K562 (cell line): Measurements from ENCODE around the gene CYB5R4. TPM values are rescaled to one million over a fixed set of nuclear protein-coding genes. Genes with fewer than 3 reads are reported as not detected.
A peak's percentile ranks its signal among the peaks of the same experiment; 100 is the strongest.
"Not testable (repeated sequence)": the region's sequence is repeated elsewhere in the genome, so short reads cannot be mapped to it uniquely, and the experiment has no call there.

Experiments
- ADNP ChIP-seq: fragments of 200-800 bp; sonication (Bioruptor generic); IDR thresholded peaks from 2 replicates; pipeline ENCODE4 v1.6.1; 2016; ENCODE audit warnings: missing genetic modification characterization, missing compliant biosample characterization
- ARID1B ChIP-seq: fragments of 450-650 bp; IDR thresholded peaks from 2 replicates; pipeline ENCODE4 v1.6.1; 2016; ENCODE audit warnings: antibody characterized with exemption, mild to moderate bottlenecking, inconsistent platforms
- ATF7 ChIP-seq: fragments of 450-650 bp; IDR thresholded peaks from 2 replicates; pipeline ENCODE4 v1.7.1; 2014; ENCODE audit warnings: mild to moderate bottlenecking, moderate library complexity
- CBFA2T3 ChIP-seq: fragments of 450-650 bp; IDR thresholded peaks from 2 replicates; pipeline ENCODE4 v1.6.1; 2017
- DPF2 ChIP-seq: fragments of 450-650 bp; IDR thresholded peaks from 2 replicates; pipeline ENCODE4 v1.6.1; 2016
- ESRRA ChIP-seq: fragments of 450-650 bp; IDR thresholded peaks from 2 replicates; pipeline ENCODE4 v1.6.1; 2014; ENCODE audit warnings: low read depth, mild to moderate bottlenecking, moderate library complexity, borderline replicate concordance
- FOSL1 ChIP-seq: fragments of 200-800 bp; sonication (Bioruptor generic); conservative IDR thresholded peaks from 2 replicates; pipeline ENCODE4 v1.6.1; 2016; ENCODE audit warnings: missing genetic modification characterization, missing compliant biosample characterization
- MEF2D ChIP-seq: conservative IDR thresholded peaks from 2 replicates; pipeline ENCODE4 v1.6.1; 2016; ENCODE audit warnings: low read depth, missing genetic modification characterization, missing compliant biosample characterization
- MEIS2 ChIP-seq: fragments of 450-650 bp; IDR thresholded peaks from 2 replicates; pipeline ENCODE4 v1.6.1; 2014; ENCODE audit warnings: mild to moderate bottlenecking; ENCODE audit not compliant: partially characterized antibody
- MTA1 ChIP-seq: fragments of 450-650 bp; IDR thresholded peaks from 2 replicates; pipeline ENCODE4 v1.6.1; 2017; ENCODE audit warnings: borderline replicate concordance
- MTA2 ChIP-seq: fragments of 450-650 bp; IDR thresholded peaks from 2 replicates; pipeline ENCODE4 v1.6.1; 2016; ENCODE audit warnings: low read depth
- NCOR1 ChIP-seq: fragments of 450-650 bp; IDR thresholded peaks from 2 replicates; pipeline ENCODE4 v1.6.1; 2016; ENCODE audit warnings: mild to moderate bottlenecking, moderate library complexity
- SMARCA4 ChIP-seq: fragments of 450-650 bp; IDR thresholded peaks from 2 replicates; pipeline ENCODE4 v1.6.1; 2016
- SMARCC2 ChIP-seq: fragments of 450-650 bp; IDR thresholded peaks from 2 replicates; pipeline ENCODE4 v1.6.1; 2017; ENCODE audit warnings: antibody characterized with exemption, moderate library complexity, mild to moderate bottlenecking, low read depth
- SMARCE1 ChIP-seq: fragments of 450-650 bp; IDR thresholded peaks from 2 replicates; pipeline ENCODE4 v1.7.1; 2016; ENCODE audit warnings: mild to moderate bottlenecking
- TAL1 ChIP-seq: fragments of 450-650 bp; IDR thresholded peaks from 2 replicates; pipeline ENCODE4 v1.6.1; 2016; ENCODE audit warnings: mild to moderate bottlenecking
- TCF3 ChIP-seq: sonication (generic); formaldehyde crosslinking; IDR thresholded peaks from 2 replicates; pipeline ENCODE4 v1.4.0; 2020; ENCODE audit warnings: mild to moderate bottlenecking, missing genetic modification reagents
- TEAD4 ChIP-seq, 2 experiments: sonication (generic) in 1 of 2; formaldehyde crosslinking in 1 of 2; IDR thresholded peaks; 2 replicates each; pipeline versions ENCODE4 v1.6.1 to v1.8.0; 2012 to 2022; ENCODE audit warnings: borderline replicate concordance in 1 of 2, inconsistent platforms in 1 of 2, low read length in 1 of 2, mild to moderate bottlenecking in 1 of 2, missing genetic modification reagents in 1 of 2
- polyA plus RNA-seq, 8 experiments: library from polyadenylated mRNA; depleted of rRNA in 4 of 8; stranded (reverse) in 5 of 8; unstranded in 3 of 8; fragments of >200 nt; fragmentation: Nextera tagmentation in 2 of 8; fragmentation: Illumina TruSeq in 1 of 8; extraction: Ambion mirVana in 2 of 8; extraction: Trizol in 1 of 8; gene quantifications; 2 replicates each; pipeline versions ENCODE4 v1.2.1 to v1.2.3, GENCODE V29; 2011 to 2014; ENCODE audit warnings: inconsistent platforms in 1 of 8, missing spikeins in 1 of 8
- total RNA-seq, 7 experiments: library from RNA; depleted of rRNA in 6 of 7; stranded (reverse); fragments of >200 nt in 6 of 7; fragmentation: Illumina TruSeq in 2 of 7; extraction: Trizol in 2 of 7; gene quantifications; 2 replicates each; pipeline versions ENCODE4 v1.2.1 to v1.2.3, GENCODE V29; 2011 to 2021; ENCODE audit warnings: low replicate concordance in 1 of 7

The CYB5R4 gene
- total and polyA plus RNA-seq, 9 of the 15 experiments (the other 6 are each of a cell fraction or from before 2014, with no cell fraction given), result 5.9 to 23.1 (median 19.0) TPM

GRCh38 chr6:83946201-83946833, 86.8 kb downstream of the CYB5R4 start (continued):
- TF ChIP-seq MTA2 (peak; percentile 72), ATF7 (peak; percentile 54; the same call in 1 of the 2 replicates), SMARCE1 (peak; percentile 95; the same call in 1 of the 2 replicates), FOSL1 (tag) (peak; percentile 50), MEF2D (tag) (0 out of 2 replicates have a peak, but pooled peaks have one; percentile 68), MEIS2 (peak; percentile 30), TEAD4 (IDR thresholded peaks at IDR 0.05; ENCODE audit: low read length) (peak; percentile 41; the same call in 1 of the 2 replicates), TAL1 (peak; percentile 76), DPF2 (peak; percentile 69), CBFA2T3 (peak; percentile 71), TCF3 (CRISPR knock-in tag) (peak; percentile 80), SMARCC2 (peak; percentile 87; the same call in 1 of the 2 replicates), ARID1B (peak; percentile 91), SMARCA4 (peak; percentile 86), ESRRA (0 out of 2 replicates have a peak, but pooled peaks have one; percentile 20), NCOR1 (peak; percentile 52; the same call in 1 of the 2 replicates), ADNP (tag) (0 out of 2 replicates have a peak, but pooled peaks have one; percentile 45), MTA1 (peak; percentile 30; the same call in 1 of the 2 replicates)
- not testable (repeated sequence) for TF ChIP-seq TEAD4 (CRISPR knock-in tag; IDR thresholded peaks at IDR 0.05; ENCODE audit: borderline replicate concordance)
